HCT116 (cell line): ENCODE measurements around the gene LIN9. TPM values are rescaled to one million over a fixed set of nuclear protein-coding genes. Genes with fewer than 3 reads are reported as not detected.

Source experiments
- ATAC-seq: fragments of 200-7000 bp; cut with Tn5 transposase; 2 replicates; pipeline ENCODE4 v1.9.1; 2020; ENCODE audit warnings: mild to moderate bottlenecking, moderate library complexity
- BruUV-seq: library from RNA; stranded (reverse); fragments of 400-500 nt; replicated peaks from 2 replicates; lab custom pipeline; 2021; lab: Mats Ljungman, UMichigan
- CTCF ChIA-PET: fragments of 300-600 bp; sonication (Branson Sonifier 250); formaldehyde crosslinking; loops from one replicate; lab custom pipeline; 2021; ENCODE audit warnings: antibody characterized with exemption; lab: Charles Lee
- POLR2A ChIA-PET: fragments of 300-600, 350-600 bp; sonication (Branson Sonifier 250); formaldehyde crosslinking; loops from one replicate; lab custom pipeline; 2021; ENCODE audit warnings: antibody characterized with exemption; lab: Charles Lee
- RAD21 ChIA-PET, 2 experiments: fragments of 300-600 bp; sonication (Branson Sonifier 250); formaldehyde crosslinking; loops; one replicate each; lab custom pipeline; 2023; ENCODE audit warnings: low total read pairs in 2 of 2; ENCODE audit not compliant: uncharacterized antibody in 2 of 2, unreplicated experiment in 2 of 2, low non-redundant PET in 1 of 2; lab: Charles Lee
- DNase-seq: peaks from one replicate; pipeline ENCODE4 v3.0.0-alpha.2; 2010; ENCODE audit warnings: low read depth, low spot score
- H2AFZ ChIP-seq: fragments of 200-600 bp; shearing (Covaris generic), sonication (generic); 2 replicates; pipeline ENCODE4 v1.6.1; 2017; ENCODE audit warnings: low read depth, mixed run types, mixed read lengths, antibody characterized with exemption, low read length; ENCODE audit not compliant: poor library complexity, severe bottlenecking
- H3K27ac ChIP-seq: 2 replicates; pipeline ENCODE4 v1.5.1; 2012; ENCODE audit warnings: low read depth, low read length
- H3K27me3 ChIP-seq: fragments of 200-600 bp; sonication (generic); 2 replicates; pipeline ENCODE4 v1.6.1; 2016; ENCODE audit warnings: mixed run types, low read length, mixed read lengths; ENCODE audit not compliant: insufficient read depth
- H3K36me3 ChIP-seq, 2 experiments: fragments of 200-500 bp in 1 of 2; fragments of 200-600 bp in 1 of 2; sonication (Bioruptor generic) in 1 of 2; sonication (generic) in 1 of 2; 2 replicates each; pipeline versions ENCODE4 v1.5.1 to v1.6.1; 2014 to 2016; ENCODE audit warnings: low read length in 2 of 2, inconsistent platforms in 1 of 2, mixed read lengths in 1 of 2, mixed run types in 1 of 2; ENCODE audit not compliant: insufficient read depth in 2 of 2, control insufficient read depth in 1 of 2
- H3K4me1 ChIP-seq, 2 experiments: fragments of 200-600 bp in 1 of 2; sonication (generic) in 1 of 2; 2 replicates each; pipeline versions ENCODE4 v1.5.1 to v1.6.1; 2012 to 2017; ENCODE audit warnings: low read length in 2 of 2, inconsistent platforms in 1 of 2, mild to moderate bottlenecking in 1 of 2, mixed read lengths in 1 of 2, mixed run types in 1 of 2, moderate library complexity in 1 of 2; ENCODE audit not compliant: insufficient read depth in 2 of 2, control insufficient read depth in 1 of 2
- H3K4me2 ChIP-seq: fragments of 200-600 bp; sonication (generic); 2 replicates; pipeline ENCODE4 v1.6.1; 2017; ENCODE audit warnings: mixed run types, low read length, mixed read lengths
- H3K4me3 ChIP-seq, 2 experiments: fragments of 200-600 bp in 1 of 2; sonication (generic) in 1 of 2; replicated peaks in 1 of 2; 2 replicates each; pipeline ENCODE4 v1.5.1; 2011 to 2016; ENCODE audit warnings: low read length in 2 of 2, control low read depth in 1 of 2, low read depth in 1 of 2, mild to moderate bottlenecking in 1 of 2, mixed read lengths in 1 of 2, mixed run types in 1 of 2
- H3K79me2 ChIP-seq: fragments of 200-600 bp; sonication (generic); 2 replicates; pipeline ENCODE4 v1.6.1; 2017; ENCODE audit warnings: mild to moderate bottlenecking, mixed run types, low read length, moderate library complexity, mixed read lengths; ENCODE audit not compliant: insufficient read depth
- H3K9ac ChIP-seq: fragments of 200-600 bp; sonication (generic); 2 replicates; pipeline ENCODE4 v1.6.1; 2016; ENCODE audit warnings: low read length, mixed read lengths
- H3K9me2 ChIP-seq: fragments of 200-600 bp; sonication (generic), shearing (Covaris generic); 2 replicates; pipeline ENCODE4 v1.6.1; 2017; ENCODE audit warnings: mixed run types, mild to moderate bottlenecking, moderate library complexity; ENCODE audit not compliant: insufficient read depth
- H3K9me3 ChIP-seq, 2 experiments: fragments of 200-500 bp in 1 of 2; fragments of 200-600 bp in 1 of 2; sonication (Bioruptor generic) in 1 of 2; sonication (generic) in 1 of 2; 2 replicates each; pipeline ENCODE4 v1.6.1; 2014 to 2017; ENCODE audit warnings: low read length in 2 of 2, mixed read lengths in 2 of 2, inconsistent platforms in 1 of 2, low read depth in 1 of 2, mild to moderate bottlenecking in 1 of 2, mixed run types in 1 of 2, moderate library complexity in 1 of 2; ENCODE audit not compliant: control insufficient read depth in 1 of 2, insufficient read depth in 1 of 2
- H4K20me1 ChIP-seq: fragments of 200-600 bp; sonication (generic), shearing (Covaris generic); 2 replicates; pipeline ENCODE4 v1.6.1; 2017; ENCODE audit warnings: mixed run types, mild to moderate bottlenecking, moderate library complexity; ENCODE audit not compliant: insufficient read depth
- CBX3 ChIP-seq: IDR thresholded peaks from 2 replicates; pipeline ENCODE4 v1.6.1; 2012; ENCODE audit warnings: low read depth
- EZH2 ChIP-seq: fragments of 200-600 bp; sonication (generic); IDR thresholded peaks from 2 replicates; pipeline ENCODE4 v1.6.1; 2017; ENCODE audit warnings: antibody characterized with exemption, mixed run types
- EZH2phosphoT487 ChIP-seq: fragments of 200-600 bp; IDR thresholded peaks from 2 replicates; pipeline ENCODE4 v1.6.1; 2018; ENCODE audit warnings: antibody characterized with exemption, borderline replicate concordance
- FOSL1 ChIP-seq: IDR thresholded peaks from 2 replicates; pipeline ENCODE4 v1.6.1; 2012; ENCODE audit warnings: low read depth
- POLR2AphosphoS5 ChIP-seq: IDR thresholded peaks from 2 replicates; pipeline ENCODE4 v1.6.1; 2011; ENCODE audit warnings: mild to moderate bottlenecking, low read depth, low read length, moderate library complexity
- RAD21 ChIP-seq: IDR thresholded peaks from 2 replicates; pipeline ENCODE4 v1.6.1; 2012; ENCODE audit warnings: low read depth, mild to moderate bottlenecking
- SP1 ChIP-seq: IDR thresholded peaks from 2 replicates; pipeline ENCODE4 v1.6.1; 2012; ENCODE audit warnings: low read depth
- YY1 ChIP-seq: IDR thresholded peaks from 2 replicates; pipeline ENCODE4 v1.6.1; 2011; ENCODE audit warnings: low read length, low read depth, moderate library complexity, mild to moderate bottlenecking; ENCODE audit not compliant: insufficient replicate concordance; ENCODE audit errors: extremely low read depth
- ZNF274 ChIP-seq: fragments of 200-500 bp; sonication (Bioruptor generic); IDR thresholded peaks from 2 replicates; pipeline ENCODE4 v1.6.1; 2014; ENCODE audit warnings: mild to moderate bottlenecking, low read depth, low read length, inconsistent platforms
- intact Hi-C: fragments of 100-400 bp; cut with micrococcal nuclease; formaldehyde crosslinking; loops from 2 replicates; pipeline ENCODE4 v1.10.0; 2022
- total RNA-seq: library from RNA; stranded (reverse); gene quantifications from one replicate; pipeline ENCODE4 v1.2.1, GENCODE V29; 2021; ENCODE audit not compliant: unreplicated experiment
- TF ChIP-seq, protein P1 (sequence below): IDR thresholded peaks from 2 replicates; pipeline ENCODE4 v1.6.1; 2012; ENCODE audit warnings: low read depth

Gene LIN9
- total RNA-seq, 1 experiment from 2014 or later = 9.3 TPM

GRCh38 chr1:226304291-226304955, 4.5 kb downstream of the LIN9 start:
- Histone ChIP-seq H3K9ac (no peak overlapping the region), H3K79me2 (peaks cover 78% of the 10 kb centered on the region), H3K4me2 (no peak overlapping the region), H3K27ac (no peak overlapping the region), H3K4me3 (no peak overlapping the region), H3K9me2 (no peaks in the 10 kb centered on the region), H3K27me3 (no peaks in the 10 kb centered on the region), H3K36me3 (no peaks in the 10 kb centered on the region; a peak in 1 of 4 replicates), H3K4me1 (peaks cover 4 to 8% of the 10 kb centered on the region in 2 experiments; a peak in 3 of 4 replicates), H2AFZ (no peak overlapping the region), H4K20me1 (peaks cover 3% of the 10 kb centered on the region; the same call in 1 of the 2 replicates), H3K9me3 (no peaks in the 10 kb centered on the region)
- TF ChIP-seq EZH2 (no peak), EZH2phosphoT487 (no peak), SP1 (no peak), CBX3 (no peak), YY1 (no peak), RAD21 (no peak), ZNF274 (no peak), FOSL1 (no peak), POLR2AphosphoS5 (no peak)
- TF ChIP-seq, protein P1, sequence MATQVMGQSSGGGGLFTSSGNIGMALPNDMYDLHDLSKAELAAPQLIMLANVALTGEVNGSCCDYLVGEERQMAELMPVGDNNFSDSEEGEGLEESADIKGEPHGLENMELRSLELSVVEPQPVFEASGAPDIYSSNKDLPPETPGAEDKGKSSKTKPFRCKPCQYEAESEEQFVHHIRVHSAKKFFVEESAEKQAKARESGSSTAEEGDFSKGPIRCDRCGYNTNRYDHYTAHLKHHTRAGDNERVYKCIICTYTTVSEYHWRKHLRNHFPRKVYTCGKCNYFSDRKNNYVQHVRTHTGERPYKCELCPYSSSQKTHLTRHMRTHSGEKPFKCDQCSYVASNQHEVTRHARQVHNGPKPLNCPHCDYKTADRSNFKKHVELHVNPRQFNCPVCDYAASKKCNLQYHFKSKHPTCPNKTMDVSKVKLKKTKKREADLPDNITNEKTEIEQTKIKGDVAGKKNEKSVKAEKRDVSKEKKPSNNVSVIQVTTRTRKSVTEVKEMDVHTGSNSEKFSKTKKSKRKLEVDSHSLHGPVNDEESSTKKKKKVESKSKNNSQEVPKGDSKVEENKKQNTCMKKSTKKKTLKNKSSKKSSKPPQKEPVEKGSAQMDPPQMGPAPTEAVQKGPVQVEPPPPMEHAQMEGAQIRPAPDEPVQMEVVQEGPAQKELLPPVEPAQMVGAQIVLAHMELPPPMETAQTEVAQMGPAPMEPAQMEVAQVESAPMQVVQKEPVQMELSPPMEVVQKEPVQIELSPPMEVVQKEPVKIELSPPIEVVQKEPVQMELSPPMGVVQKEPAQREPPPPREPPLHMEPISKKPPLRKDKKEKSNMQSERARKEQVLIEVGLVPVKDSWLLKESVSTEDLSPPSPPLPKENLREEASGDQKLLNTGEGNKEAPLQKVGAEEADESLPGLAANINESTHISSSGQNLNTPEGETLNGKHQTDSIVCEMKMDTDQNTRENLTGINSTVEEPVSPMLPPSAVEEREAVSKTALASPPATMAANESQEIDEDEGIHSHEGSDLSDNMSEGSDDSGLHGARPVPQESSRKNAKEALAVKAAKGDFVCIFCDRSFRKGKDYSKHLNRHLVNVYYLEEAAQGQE = no peak
- intact Hi-C loops = no loop called here
- DNase-seq = no peak
- ATAC-seq = no peak
- POLR2A ChIA-PET = no interaction called here
- BruUV-seq = no TSS peak
- RAD21 ChIA-PET = no interaction called here
- CTCF ChIA-PET = no interaction called here
